Mucosa of gallbladder (tissue), 1 donor: ENCODE data around the gene BEAN1. TPM values are rescaled to one million over a fixed set of nuclear protein-coding genes. Genes with fewer than 3 reads are reported as not detected.

ENCODE experiments used
- DNase-seq: peaks from one replicate; pipeline ENCODE4 v3.0.0-alpha.2; 2020; ENCODE audit warnings: low spot score
- total RNA-seq: library from RNA; stranded (reverse); gene quantifications from one replicate; pipeline ENCODE4 v1.2.1, GENCODE V29; 2021
- donor health status: DM: no; HTN: no; CAD: no.

The BEAN1 gene
- 0.35 TPM for total RNA-seq

GRCh38 chr16:66427036-66427860 lies at the start of gene BEAN1:
Gene BEAN1, plus strand, starts transcription at chr16:66427295. Its CDS starts 10,382 bp downstream, at chr16:66437677.
- DNase-seq = no peak

- no peak for DNase-seq
Observed at GRCh38 chr16:66377324-66377723, 49.8 kb upstream of the BEAN1 start.

GRCh38 chr16:66378741-66379570 lies 48.1 kb upstream of the BEAN1 start:
- DNase-seq = no peak

- no peak for DNase-seq
Observed at GRCh38 chr16:66379571-66379941, 47.5 kb upstream of the BEAN1 start.

GRCh38 chr16:66380421-66380820 lies 46.7 kb upstream of the BEAN1 start:
- DNase-seq = no peak

GRCh38 chr16:66381585-66382170 lies 45.4 kb upstream of the BEAN1 start:
- DNase-seq = no peak

- no peak for DNase-seq
Observed at GRCh38 chr16:66382171-66382965, 44.7 kb upstream of the BEAN1 start.

- no peak for DNase-seq
Observed at GRCh38 chr16:66382966-66383299, 44.2 kb upstream of the BEAN1 start.

- no peak for DNase-seq
Observed at GRCh38 chr16:66383551-66383950, 43.5 kb upstream of the BEAN1 start.

GRCh38 chr16:66385415-66385814 lies 41.7 kb upstream of the BEAN1 start:
- DNase-seq = no peak

- no peak for DNase-seq
Observed at GRCh38 chr16:66386629-66387622, 40.2 kb upstream of the BEAN1 start.

GRCh38 chr16:66387817-66388332 lies 39.2 kb upstream of the BEAN1 start:
- no peak for DNase-seq

GRCh38 chr16:66388350-66389139 lies 38.5 kb upstream of the BEAN1 start:
- no peak for DNase-seq

- no peak for DNase-seq
Observed at GRCh38 chr16:66389256-66390176, 37.6 kb upstream of the BEAN1 start.

GRCh38 chr16:66390346-66391108 lies 36.6 kb upstream of the BEAN1 start:
- no peak for DNase-seq

- no peak for DNase-seq
Observed at GRCh38 chr16:66391726-66392670, 35.1 kb upstream of the BEAN1 start.
